GM19193 (cell line): ENCODE results near the gene LMBRD2.

Experiments used
- POLR2A ChIP-seq: IDR thresholded peaks from 4 replicates; pipeline ENCODE4 v1.6.1; 2011; ENCODE audit not compliant: insufficient read depth, insufficient read length; ENCODE audit errors: extremely low read depth

LMBRD2 gene

DNA sequence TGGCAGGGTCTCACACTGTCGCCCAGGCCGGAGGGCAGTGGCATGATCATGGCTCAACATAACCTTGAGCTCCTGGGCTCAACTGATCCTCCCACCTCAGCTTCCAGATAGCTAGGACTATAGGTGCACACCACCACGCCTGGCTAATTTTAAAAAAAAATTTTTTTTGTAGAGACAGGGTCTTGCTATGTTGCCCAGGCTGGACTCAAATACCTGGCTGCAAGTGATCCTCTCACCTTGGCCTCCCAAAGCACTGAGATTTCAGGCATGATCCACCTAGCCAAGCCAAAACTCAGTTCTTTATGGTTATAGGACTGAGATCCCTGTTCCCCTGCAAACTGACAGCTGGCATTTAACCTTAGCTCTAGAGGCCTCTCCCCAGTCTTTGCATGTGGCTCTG lies 5.3 kb downstream of the LMBRD2 start:
- TF ChIP-seq POLR2A: no peak

DNA sequence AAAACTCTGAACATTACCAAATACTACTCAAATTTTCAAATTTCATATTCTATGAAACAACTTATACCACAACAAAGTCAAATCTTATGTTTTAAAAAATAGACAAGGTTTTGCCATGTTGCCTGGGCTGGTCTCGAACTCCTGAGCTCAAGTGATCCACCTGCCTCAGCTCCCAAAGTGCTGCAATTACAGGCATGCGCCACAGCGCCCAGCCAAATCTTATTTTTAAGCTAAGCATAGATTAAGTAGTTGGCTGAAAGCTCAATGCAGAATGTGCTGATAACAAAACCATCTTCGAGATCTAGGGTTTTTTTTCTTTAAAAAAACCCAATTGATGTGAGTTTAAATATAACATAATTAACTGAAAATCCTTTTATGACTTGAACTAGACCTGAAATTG lies 6.4 kb downstream of the LMBRD2 start:
- no peak for TF ChIP-seq POLR2A

DNA sequence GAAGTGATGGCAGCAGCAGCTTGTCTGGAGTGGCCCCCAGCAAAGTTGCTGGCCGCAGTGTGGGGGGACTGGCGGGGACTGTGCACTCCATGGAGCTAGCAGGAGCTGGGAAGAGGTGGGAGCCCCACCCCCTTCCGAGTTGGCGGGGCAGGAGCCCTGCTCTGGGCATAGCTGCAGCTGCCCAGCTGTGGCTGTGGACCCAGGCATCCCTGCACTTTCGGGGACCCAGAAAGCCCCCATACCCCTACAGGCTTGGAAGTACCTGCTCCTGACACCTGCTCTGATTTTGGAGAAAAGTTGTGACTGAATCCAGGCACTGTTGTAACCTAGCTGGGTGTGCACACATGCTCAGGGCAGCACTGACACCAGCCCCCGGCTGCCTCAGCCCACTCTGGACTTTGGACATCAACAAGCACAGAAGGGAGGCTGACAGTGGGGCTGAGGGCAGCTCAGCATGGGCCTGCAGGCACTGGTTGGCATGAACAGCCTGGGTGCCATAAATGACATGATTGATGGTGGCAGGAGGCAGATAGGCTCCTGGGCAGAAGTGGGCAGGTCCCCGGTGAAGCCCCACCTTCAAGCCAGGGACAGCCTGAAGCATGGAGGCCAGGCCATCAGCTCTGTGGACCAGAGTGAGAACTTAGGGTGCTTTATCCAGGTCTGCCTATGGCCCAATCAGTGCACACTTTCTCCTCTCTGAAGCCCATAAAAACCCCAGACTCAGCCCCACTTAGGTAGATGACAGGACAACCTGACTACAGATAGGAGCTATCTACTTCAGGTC lies 12.6 kb downstream of the LMBRD2 start:
- TF ChIP-seq POLR2A: no peak

DNA sequence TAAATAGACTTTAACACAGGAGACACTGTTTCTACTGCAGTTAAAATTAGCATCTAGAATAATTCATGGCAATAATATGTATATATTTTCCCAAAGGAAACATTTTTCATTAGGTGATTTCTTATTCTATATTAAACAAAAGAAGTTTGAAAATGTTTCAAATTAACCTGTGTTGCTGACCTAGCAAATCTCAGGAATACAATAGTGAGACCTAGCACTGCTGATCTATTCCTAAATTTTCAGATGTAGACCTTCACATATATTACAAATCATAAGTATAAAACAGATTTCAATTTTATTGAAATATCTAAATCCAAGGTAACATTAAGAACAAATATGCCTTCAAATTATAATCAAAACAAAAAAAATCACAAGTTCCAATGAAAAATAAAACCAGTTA lies 15.1 kb downstream of the LMBRD2 start:
- TF ChIP-seq POLR2A: no peak

DNA sequence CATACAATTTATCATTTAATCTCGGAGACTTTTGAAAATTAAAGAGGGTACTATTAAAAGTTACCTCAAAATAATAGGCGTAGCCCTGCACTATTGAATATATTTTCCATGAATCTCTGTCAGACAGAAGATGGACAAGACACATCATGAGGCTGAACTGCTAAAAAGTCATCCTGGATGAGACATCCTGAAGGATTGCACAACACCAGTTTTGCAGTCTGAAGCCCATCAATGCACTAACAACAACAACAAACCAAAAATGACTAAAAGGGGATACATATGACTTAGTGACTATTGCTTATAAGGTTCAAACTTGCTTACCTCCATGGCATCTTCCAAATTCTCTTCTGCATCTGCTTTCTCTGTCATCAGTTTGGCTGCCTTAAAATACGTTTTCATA lies 15.7 kb downstream of the LMBRD2 start:
- TF ChIP-seq POLR2A: no peak

DNA sequence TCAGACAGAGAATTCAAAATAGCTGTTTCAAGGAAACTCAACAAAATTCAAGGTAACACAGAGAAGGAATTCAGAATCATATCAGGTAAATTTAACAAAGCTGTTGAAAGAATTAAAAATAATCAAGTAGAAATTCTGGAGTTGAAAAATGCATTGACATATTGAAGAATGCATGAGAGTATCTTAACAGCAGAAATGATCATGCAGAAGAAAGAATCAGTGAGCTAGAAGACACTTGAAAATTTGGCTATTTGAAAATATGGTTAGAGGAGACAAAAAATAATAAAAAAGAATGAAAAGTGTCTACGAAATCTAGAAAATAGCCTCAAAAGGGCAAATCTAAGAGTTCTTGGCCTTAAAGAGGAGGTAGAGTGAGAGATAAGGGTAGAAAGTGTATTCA lies 22.9 kb downstream of the LMBRD2 start:
- TF ChIP-seq POLR2A: no peak

DNA sequence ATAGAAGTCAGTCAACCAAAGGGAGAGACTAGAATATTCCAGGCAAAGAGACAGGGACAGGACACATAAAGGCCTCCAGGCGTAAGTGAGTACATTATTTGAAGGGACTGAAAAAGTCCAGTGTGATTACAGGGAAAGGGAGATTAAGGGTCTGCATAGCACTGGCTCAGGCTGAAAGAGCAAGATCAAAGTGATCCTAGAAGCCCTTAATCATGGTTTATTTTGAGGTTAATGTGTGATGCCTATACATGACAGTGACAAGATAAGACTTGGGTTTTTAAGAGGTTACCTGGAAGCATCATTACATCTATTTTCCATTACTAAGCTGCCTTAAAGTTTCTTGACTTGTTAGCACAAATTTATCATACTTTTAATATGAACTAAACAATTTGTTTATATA lies 25.8 kb downstream of the LMBRD2 start:
- TF ChIP-seq POLR2A: no peak

DNA sequence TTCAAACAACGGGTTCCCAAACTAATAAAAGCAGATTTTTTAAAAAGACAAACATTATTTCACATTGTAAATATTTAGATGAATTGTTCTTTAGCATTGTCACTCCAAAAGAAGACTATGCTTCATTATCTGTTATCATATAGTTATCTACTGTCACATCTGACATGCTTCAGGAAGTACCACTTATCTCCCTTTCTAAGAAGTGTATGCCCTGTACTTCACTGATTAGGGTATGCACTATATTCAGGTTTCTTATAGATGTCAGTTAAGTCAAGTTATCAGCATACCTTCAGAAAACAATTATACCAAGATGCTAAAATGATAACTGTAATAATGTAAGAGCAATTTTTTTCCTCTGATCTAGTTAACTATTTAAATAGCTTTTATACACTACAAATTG lies 40.4 kb downstream of the LMBRD2 start:
- TF ChIP-seq POLR2A: no peak

DNA sequence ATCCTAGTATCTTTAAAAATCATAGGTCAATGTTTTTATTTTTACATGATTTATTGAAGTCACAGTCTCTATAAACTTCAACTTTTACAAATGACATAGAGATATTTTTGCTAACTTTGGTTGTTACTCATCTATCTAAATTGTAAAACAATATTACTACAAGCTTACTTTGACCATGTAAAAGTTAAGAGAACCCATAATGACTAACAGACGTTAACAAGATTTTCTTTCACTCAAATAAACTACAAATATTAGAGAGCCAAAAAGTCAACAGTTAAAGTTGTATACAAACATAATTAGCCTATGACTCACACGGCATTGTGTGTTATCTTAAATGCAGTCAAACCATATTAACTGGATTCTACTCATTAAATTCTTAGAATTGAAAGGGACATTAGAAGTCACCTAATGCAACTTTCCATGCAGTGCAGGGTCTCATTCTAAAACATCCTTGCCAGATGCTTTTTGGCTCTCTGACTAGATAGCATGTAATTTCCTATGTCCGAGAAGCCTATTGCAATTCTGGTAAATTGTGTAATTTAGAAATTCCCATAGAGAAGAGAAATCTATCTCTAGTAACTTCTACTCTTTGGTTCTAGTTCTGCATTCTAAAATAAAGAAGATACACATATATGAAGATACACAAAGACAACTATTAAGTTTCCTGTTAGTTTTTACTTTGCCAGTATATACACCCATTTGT lies 42.8 kb downstream of the LMBRD2 start:
- no peak for TF ChIP-seq POLR2A

DNA sequence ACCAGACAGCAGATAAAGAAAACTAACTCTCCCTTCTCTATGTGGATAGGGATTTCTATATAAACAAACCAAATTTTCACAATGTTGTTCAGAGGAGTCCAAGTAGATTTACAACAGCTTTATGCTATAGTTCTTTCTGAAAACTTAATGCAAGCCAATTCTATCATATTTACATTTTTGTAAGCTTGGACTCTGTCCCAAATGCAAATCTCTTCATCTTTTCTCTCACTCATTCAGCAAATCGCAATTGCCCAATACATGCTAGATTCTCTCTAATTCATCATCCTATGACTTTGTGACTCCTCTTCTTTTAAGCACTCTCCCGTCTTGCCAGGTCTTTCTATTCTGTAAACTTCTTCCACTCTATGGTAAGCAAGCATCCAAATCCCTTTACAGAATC lies 45.9 kb downstream of the LMBRD2 start:
- no peak for TF ChIP-seq POLR2A

DNA sequence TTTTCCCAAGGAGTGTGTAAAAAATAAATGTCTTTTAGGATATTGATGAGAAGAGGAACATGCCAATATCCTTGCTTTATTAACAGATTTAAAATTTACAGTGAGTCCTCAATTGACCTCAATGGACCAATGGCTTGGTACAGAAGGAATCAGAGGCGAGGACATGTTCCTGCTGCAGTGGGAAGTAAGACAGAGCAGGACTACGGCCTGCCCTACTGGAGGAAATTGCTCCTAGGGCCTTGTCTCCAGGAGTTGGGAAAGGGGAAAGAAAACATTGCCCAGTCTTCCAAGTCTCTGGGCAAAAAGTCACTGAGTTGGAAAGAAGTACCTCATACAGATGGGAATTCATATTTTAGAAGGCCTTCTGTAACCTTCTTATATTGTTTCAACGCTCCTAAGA lies 51.9 kb downstream of the LMBRD2 start:
- TF ChIP-seq POLR2A: no peak

DNA sequence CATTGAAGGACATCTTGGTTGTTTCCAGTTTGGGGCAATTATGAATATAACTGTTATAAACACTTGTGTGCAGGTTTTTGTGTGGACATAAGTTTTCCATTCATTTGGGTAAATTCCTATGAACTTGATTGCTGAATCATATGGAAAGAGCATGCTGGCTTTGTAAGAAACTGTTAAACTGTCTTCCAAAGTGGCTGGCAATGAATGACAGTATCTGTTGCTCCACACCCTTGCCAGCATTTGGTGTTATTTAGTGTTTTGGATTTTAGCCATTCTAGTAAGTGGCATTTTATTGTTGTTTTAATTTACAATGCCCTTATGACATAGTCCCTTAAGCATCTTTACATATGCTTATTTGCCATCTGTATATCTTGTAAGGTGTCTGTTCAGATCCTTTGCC lies 55.2 kb downstream of the LMBRD2 start:
- no peak for TF ChIP-seq POLR2A

DNA sequence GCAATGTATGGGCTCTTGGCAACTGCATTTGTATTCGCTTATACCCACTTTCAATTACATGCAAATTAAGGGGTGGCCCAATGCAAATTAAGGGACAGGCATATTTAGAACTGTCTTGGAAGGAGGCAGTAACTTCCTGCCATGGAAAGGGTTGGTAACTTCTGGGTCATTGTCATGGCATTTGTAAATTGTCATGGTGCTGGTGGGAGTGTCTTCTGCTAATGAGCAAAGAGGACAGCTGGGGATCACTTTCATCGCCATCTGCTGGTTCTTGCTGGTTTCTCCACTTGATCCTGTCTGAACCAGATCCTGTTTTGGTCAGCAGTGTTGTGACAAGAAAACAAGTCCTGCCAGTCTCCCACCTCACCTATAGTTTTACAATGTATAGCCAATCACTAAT lies 61.7 kb downstream of the LMBRD2 start:
- no peak for TF ChIP-seq POLR2A

DNA sequence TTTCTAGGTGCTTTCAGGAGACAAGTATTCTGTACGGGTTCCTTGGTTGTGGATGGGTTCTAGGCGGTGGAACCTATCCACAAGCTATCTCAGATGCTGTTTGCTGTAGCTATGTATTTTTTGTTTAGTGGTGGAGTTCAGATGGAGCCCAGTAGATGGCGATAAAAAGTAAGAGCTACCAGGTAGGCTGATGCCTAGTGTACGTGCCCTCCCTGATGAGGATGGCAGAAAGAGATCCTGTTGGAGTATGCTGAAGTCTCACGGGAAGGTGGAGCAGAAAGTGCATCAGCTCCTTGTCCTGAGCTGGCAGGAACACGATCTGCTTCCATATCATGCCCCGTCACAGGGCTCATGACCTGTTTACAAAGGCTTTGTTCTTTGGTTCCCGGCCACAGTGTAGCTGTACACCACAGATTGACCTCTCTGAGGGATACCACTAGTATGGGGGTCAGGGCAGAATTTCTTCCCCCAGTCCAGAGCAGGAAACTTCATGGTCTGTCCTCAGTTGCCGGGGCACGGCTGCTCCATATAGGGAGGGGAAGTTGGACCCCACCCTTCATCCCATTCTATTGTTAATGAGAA lies 72.4 kb downstream of the LMBRD2 start:
- TF ChIP-seq POLR2A: no peak

DNA sequence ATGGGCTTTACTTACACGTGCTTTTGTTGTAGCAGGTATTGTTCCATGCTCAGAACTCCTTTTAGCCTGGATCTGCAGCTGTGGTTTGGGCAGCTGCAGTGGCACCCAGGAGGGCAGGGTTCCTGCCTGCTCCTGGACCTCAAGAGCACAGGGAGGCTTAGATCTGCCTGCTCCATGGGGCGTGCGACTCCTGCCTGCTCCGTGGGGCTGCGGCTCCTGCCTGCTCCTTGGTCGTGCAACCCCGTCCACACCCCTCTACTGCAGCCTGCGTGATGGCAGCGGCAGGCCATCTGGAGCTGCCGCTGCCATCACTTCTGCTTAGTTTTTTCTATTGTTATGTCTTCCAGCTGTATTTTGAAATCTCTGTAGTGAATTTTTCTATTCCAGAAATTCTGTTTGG lies 73.3 kb downstream of the LMBRD2 start:
- TF ChIP-seq POLR2A: no peak

DNA sequence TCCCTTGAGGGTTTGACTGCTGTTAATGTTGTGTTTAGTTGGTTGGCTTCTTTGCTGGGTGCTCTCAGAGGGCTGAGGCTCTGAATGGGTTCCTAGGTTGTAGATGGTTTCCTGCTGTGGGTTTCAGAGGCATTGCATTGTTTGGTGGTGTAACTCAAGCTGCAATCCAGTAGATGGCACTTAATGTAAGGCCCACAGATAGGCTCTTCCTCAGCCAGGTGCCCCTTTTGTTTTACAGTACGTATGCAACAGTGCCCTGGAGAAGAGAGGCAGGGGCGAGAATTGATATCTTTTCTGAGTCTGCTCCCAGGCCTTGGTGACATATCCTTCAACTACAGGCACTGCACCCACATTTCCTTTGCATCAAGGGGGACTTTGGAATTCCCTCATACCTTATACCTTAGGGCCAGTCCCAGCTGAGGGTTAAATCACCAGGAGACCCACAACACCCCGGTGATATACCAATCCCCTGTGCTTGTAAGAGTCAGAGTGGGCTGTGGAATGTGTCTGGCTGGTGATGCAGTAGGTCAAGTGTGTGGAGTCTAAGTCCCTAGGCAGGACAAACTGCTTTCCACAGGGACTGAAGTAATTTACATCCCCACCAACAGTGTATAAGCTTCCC lies 78.0 kb downstream of the LMBRD2 start:
- no peak for TF ChIP-seq POLR2A

DNA sequence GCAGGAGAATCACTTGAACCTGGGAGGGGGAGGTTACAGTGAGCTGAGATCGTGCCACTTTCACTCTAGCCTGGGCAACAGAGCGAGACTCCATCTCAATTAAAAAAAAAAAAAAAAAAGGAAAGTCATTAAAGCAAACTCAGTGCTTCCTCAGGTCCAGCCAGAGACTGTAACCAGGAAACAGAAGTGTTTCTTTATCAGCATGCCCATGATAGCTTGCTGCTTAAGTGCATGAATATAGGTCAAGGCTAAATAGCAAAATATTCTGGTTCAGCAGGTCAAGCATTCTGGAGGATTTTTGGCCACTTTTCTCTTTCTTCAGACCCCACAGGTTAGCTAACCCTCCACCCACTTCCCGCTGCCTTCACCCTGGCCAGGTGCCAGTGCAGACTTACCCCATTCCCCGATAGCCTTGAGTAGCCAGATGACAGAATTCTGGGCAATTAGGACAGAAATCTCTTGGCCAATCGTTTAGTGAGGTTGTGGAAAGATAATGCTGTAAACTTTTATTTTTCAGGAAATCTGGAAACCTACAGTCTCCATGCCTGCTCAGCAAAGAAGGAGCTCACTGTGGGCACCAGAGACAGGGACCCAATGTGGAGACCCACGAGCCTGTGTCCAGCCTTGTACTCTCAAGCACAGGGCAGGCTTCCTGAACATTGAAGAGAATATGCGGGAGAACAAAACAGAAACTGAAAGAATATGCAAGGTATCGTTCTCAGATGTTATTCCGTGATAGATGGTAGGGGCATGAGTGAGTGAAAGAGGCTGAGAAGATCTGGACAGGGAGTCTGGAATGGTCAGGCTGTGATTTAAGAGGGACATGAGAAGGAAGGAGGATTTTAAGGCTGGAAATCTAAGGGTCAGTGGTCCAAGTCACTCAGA lies 80.8 kb downstream of the LMBRD2 start:
- no peak for TF ChIP-seq POLR2A
